Urinary bladder (tissue), 4 donors: ENCODE data around the gene POU2F2. TPM values are rescaled to one million over a fixed set of nuclear protein-coding genes. Genes with fewer than 3 reads are reported as not detected.
"Not testable (repeated sequence)": the region's sequence is repeated elsewhere in the genome, so short reads cannot be mapped to it uniquely, and the experiment has no call there.

Source experiments
- DNase-seq: peaks from one replicate; pipeline ENCODE4 v3.0.0-alpha.2; 2015; ENCODE audit errors: extremely low spot score
- H3K27ac ChIP-seq: one replicate; pipeline ENCODE4 v1.5.1; 2013; ENCODE audit warnings: low read depth, mild to moderate bottlenecking, moderate library complexity
- H3K36me3 ChIP-seq: one replicate; pipeline ENCODE4 v1.6.1; 2013; ENCODE audit warnings: mild to moderate bottlenecking, moderate library complexity; ENCODE audit not compliant: insufficient read depth
- H3K4me1 ChIP-seq: one replicate; pipeline ENCODE4 v1.6.1; 2013; ENCODE audit warnings: mild to moderate bottlenecking, moderate library complexity; ENCODE audit not compliant: insufficient read depth
- H3K4me3 ChIP-seq: one replicate; pipeline ENCODE4 v1.5.1; 2013; ENCODE audit warnings: low read depth, low read length
- WGBS: extraction: QIAGEN DNeasy Blood & Tissue Kit; methylation state at CpG from one replicate; pipeline ENCODE4 v1.1.7; 2013; 5-methylcytosine and 5-hydroxymethylcytosine counted together
- polyA plus RNA-seq: library from polyadenylated mRNA; stranded (reverse); fragments of 200-250 nt; gene quantifications from one replicate; pipeline ENCODE4 v1.2.3, GENCODE V29; 2013
- total RNA-seq: library from RNA; depleted of rRNA; stranded (reverse); fragments of >200 nt; gene quantifications from one replicate; pipeline ENCODE4 v1.2.3, GENCODE V29; 2014
- donor health status: healthy with polysubstance abuse.
- donor health status: healthy.

POU2F2 gene
- total and polyA plus RNA-seq, 2 donors: 0.95 to 4.4 TPM

- H3K4me3 ChIP-seq: no peak overlapping the region
- no peak for DNase-seq
- 79% methylated on average over 3 of the region's 3 CpGs for WGBS
- H3K27ac ChIP-seq: no peak overlapping the region
- no peaks in the 10 kb centered on the region for H3K36me3 ChIP-seq
- no peaks in the 10 kb centered on the region for H3K4me1 ChIP-seq
Measured at GRCh38 chr19:42111811-42112210, 20.4 kb downstream of the POU2F2 start.

DNA sequence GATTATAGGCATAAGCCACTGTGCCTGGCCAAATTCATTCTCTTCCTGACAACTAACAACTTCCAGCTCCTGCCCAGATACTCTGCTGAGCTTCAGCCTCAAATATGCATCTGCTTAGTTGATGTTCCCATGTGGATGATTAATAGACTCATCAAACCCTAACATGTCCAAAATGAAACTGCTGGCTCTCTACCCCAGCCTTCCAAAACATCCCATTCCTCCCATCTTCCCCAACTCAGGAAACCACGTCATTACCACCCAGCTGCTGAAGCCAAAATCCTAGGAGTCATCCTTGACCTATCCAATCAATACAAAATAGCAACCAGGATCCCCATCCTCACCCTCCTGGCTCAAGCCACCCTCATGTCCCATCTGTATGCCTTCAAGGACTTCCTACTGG, 20.9 kb downstream of the POU2F2 start:
- H3K27ac ChIP-seq: no peak overlapping the region
- WGBS: 66% methylated on average over 1 of the region's 1 CpG
- no peak overlapping the region for H3K4me3 ChIP-seq
- no peaks in the 10 kb centered on the region for H3K36me3 ChIP-seq
- no peaks in the 10 kb centered on the region for H3K4me1 ChIP-seq
- no peak for DNase-seq

DNA sequence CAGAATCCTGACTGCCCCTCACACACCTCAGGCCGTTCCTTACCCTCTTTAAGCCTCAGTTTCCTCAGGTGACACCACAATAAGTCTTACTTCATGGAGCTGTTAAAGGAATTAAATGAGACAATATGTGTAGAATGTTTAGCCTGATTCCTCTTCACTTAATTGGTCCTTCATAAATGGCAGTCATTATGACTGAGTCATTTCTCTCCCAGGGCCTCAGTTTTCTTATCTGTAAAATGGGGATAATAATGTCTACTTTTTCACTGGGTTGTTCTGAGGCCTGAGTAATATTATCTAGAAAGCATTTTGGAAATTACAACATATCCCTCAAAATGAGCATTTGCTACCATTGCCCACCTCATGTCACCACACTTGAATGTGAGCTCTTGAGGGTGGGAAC, 21.6 kb downstream of the POU2F2 start:
- H3K4me3 ChIP-seq: no peak overlapping the region
- WGBS: 72% methylated on average over 1 of the region's 1 CpG
- no peak for DNase-seq
- no peaks in the 10 kb centered on the region for H3K4me1 ChIP-seq
- H3K36me3 ChIP-seq: no peaks in the 10 kb centered on the region
- no peak overlapping the region for H3K27ac ChIP-seq

DNA sequence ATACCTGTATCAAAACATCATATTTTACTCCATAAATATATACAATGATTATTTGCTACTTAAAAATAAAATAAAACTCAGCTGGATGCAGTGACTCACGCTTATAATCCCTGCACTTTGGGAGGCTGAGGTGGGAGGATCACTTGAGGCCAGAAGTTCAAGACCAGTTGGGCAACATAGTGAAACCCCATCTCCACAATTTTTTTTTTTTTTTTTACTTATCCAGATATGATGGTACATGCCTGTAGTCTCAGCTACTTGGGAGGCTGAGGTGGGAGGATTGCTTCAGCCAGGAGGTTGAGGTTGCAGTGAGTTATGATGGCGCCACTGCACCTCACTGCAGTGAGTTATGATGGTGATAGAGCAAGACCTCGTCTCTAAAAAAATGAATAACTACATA, 22.4 kb downstream of the POU2F2 start:
- H3K36me3 ChIP-seq: no peaks in the 10 kb centered on the region
- no peaks in the 10 kb centered on the region for H3K4me1 ChIP-seq
- H3K4me3 ChIP-seq: no peak overlapping the region
- 78% methylated on average over 3 of the region's 3 CpGs for WGBS
- no peak overlapping the region for H3K27ac ChIP-seq
- no peak for DNase-seq

- Histone ChIP-seq H3K27ac (no peak overlapping the region), H3K4me1 (no peaks in the 10 kb centered on the region), H3K4me3 (no peak overlapping the region), H3K36me3 (no peaks in the 10 kb centered on the region)
- WGBS: 23% methylated on average over 16 of the region's 16 CpGs
- peak; percentile 51 for DNase-seq
Measured at GRCh38 chr19:42108527-42109389, 23.5 kb downstream of the POU2F2 start.

DNA sequence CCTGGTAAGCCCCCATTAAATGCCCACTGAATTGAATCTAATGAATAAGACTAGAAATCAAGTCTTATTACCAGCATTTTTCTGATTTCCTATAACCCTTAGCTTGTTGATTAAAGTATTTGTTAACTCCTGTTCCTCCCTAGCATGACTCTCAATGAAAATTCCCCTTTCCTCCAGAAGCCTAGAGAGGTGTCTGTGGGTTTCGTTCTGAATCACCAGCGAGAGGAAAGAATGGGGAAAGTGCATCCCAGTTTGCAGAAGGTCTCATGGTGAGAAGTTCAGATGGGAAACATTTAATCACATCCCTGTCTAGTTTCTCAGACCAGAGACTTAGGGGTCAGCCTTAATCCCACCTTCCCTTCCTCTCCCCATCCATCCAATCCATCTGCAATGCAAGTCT, 26.9 kb downstream of the POU2F2 start:
- no peak overlapping the region for H3K27ac ChIP-seq
- WGBS: 68% methylated on average over 2 of the region's 2 CpGs

GRCh38 chr19:42102877-42103276, 29.4 kb downstream of the POU2F2 start:
- no peaks in the 10 kb centered on the region for H3K36me3 ChIP-seq
- no peaks in the 10 kb centered on the region for H3K4me1 ChIP-seq
- 64% methylated on average over 2 of the region's 2 CpGs for WGBS
- no peak for DNase-seq
- H3K4me3 ChIP-seq: no peak overlapping the region
- no peak overlapping the region for H3K27ac ChIP-seq

More for the DNA sequence above, 26.9 kb downstream of the POU2F2 start:
- no peak overlapping the region for H3K4me3 ChIP-seq
- H3K36me3 ChIP-seq: no peaks in the 10 kb centered on the region
- no peak for DNase-seq
- H3K4me1 ChIP-seq: no peaks in the 10 kb centered on the region

DNA sequence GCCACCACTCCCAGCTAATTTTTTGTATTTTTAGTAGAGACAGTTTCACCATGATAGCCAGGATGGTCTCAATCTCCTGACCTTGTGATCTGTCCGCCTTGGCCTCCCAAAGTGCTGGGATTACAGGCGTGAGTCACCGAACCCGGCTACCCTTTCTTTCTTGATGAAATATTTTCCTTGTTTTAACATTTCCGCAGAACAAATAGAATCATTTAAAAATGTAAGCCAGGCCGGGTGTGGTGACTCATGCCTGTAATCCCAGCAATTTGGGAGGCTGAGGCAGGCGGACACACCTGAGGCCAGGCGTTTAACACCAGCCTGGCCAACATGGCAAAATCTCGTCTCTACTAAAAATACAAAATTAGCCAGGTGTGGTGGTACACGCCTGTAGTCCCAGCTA, 32.0 kb downstream of the POU2F2 start:
- not testable (repeated sequence) for H3K36me3 ChIP-seq, H3K27ac ChIP-seq, DNase-seq, H3K4me1 ChIP-seq, H3K4me3 ChIP-seq
- WGBS: 93% methylated on average over 10 of the region's 10 CpGs

- Histone ChIP-seq H3K4me3 (no peak overlapping the region), H3K4me1 (no peaks in the 10 kb centered on the region), H3K36me3 (no peaks in the 10 kb centered on the region), H3K27ac (no peak overlapping the region)
- no peak for DNase-seq
- 52% methylated on average over 6 of the region's 6 CpGs for WGBS
Measured at GRCh38 chr19:42099336-42099925, 32.8 kb downstream of the POU2F2 start.

GRCh38 chr19:42098781-42099180, 33.5 kb downstream of the POU2F2 start:
- no peak overlapping the region for H3K27ac ChIP-seq
- no peak for DNase-seq
- 81% methylated on average over 6 of the region's 6 CpGs for whole genome bisulfite sequencing

GRCh38 chr19:42097461-42097860, 34.8 kb downstream of the POU2F2 start:
- DNase-seq: no peak
- WGBS: 89% methylated on average over 5 of the region's 5 CpGs
- H3K36me3 ChIP-seq: no peaks in the 10 kb centered on the region

More at GRCh38 chr19:42098781-42099180, 33.5 kb downstream of the POU2F2 start:
- Histone ChIP-seq H3K4me3 (no peak overlapping the region), H3K4me1 (no peaks in the 10 kb centered on the region), H3K36me3 (no peaks in the 10 kb centered on the region)

DNA sequence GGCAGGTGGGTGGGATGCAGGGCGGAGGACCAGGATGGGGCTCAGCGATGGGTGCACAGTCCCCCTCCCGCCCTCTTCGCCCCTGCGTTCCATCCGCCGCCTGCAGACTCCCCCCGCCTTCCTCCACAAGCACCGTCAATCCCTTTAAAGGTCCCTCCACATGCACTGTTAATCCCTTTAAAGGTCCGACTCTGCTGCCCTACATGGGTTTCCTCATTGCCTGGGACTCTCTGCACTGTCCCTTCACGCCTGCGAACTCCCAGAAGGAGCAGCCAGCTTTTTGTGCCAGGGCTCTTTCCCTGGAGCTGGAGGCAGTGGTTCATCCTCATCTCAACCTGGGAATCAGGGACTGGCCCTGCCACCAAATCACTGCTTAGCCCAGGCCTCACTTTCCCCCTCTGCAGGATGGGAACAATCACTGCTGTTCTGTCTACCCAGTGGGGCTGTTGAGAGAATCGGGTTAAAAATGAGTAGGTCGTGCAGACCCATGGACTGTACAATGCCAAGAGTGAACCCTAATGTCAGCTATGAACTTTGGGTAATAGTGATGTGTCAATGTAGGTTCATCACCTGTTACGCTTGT, 35.9 kb downstream of the POU2F2 start:
- WGBS: 39% methylated on average over 15 of the region's 15 CpGs
- no peak overlapping the region for H3K27ac ChIP-seq
- H3K4me3 ChIP-seq: no peak overlapping the region
- no peaks in the 10 kb centered on the region for H3K4me1 ChIP-seq
- no peak for DNase-seq
- no peaks in the 10 kb centered on the region for H3K36me3 ChIP-seq

More at GRCh38 chr19:42097461-42097860, 34.8 kb downstream of the POU2F2 start:
- H3K27ac ChIP-seq: no peak overlapping the region
- no peak overlapping the region for H3K4me3 ChIP-seq
- H3K4me1 ChIP-seq: no peaks in the 10 kb centered on the region

DNA sequence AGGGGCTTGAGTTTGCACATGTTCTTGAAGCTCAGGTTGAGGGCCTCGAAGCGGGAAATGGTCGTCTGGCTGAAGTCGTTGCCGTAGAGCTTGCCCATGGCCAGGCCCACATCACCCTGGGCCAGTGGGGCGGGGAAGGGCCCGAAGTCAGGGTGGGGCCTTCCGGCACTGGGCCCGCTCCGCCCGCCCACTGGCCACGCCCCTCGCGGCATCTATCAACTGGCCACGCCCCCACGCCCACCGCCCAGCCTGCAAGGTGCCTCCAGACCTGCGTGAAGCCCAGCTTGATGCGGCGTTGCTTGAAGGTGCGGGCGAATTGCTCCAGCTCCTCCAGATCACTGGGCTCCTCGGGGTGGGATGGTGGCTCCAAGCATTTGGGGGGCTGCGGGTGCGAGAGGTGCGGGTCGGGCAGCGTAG, 36.4 kb downstream of the POU2F2 start:
- Histone ChIP-seq H3K4me1 (no peaks in the 10 kb centered on the region), H3K36me3 (no peaks in the 10 kb centered on the region), H3K4me3 (no peak overlapping the region), H3K27ac (no peak overlapping the region)
- DNase-seq: no peak
- WGBS: 13% methylated on average over 28 of the region's 28 CpGs
